ENCODE data around the gene FEZ2. TPM values are rescaled to one million over a fixed set of nuclear protein-coding genes. Genes with fewer than 3 reads are reported as not detected.

Gene FEZ2
- total RNA-seq (2014; rRNA removed) (52.6 and 62.1 TPM in 2 replicates), Bru-seq, nascent RNA (percentile 99 among the genes with signal in this experiment), BruChase-seq, experiment 1, labeled RNA remaining after a 6-hour chase (percentile 95 among the genes with signal in this experiment), BruChase-seq, experiment 2, labeled RNA remaining after a 2-hour chase (percentile 98 among the genes with signal in this experiment)
- long read RNA-seq, transcript FEZ2-204 (8 exons, 1,931 nt): minor isoform, 10 of 258 reads
- long read RNA-seq, transcript FEZ2-214 (5 exons, 777 nt): major isoform, 13 of 258 reads
- long read RNA-seq, partial matches to known transcripts: 76 of 258 reads
- long read RNA-seq, other reads (novel, unspliced or antisense): 154 of 258 reads

GRCh38 chr2:36597532-36598377 lies at the start of gene FEZ2:
FEZ2 (minus strand) TSS chr2:36598168; CDS start chr2:36598142, 26 bp downstream.
- peak within 1 kb of the TSS; percentile 79 for H3K9ac ChIP-seq (ENCODE audit: low read length)
- H3K79me2 ChIP-seq (ENCODE audit: low read length): peaks cover 44% of the 10 kb centered on the region
- BruUV-seq (replicated peaks): no TSS peak
- H3K4me1 ChIP-seq (ENCODE audit: insufficient read depth, low read length): peaks cover 20% of the 10 kb centered on the region
- peak; percentile 85 for DNase-seq
- intact Hi-C loops (cut with micrococcal nuclease): loop anchor here (1.0 to 5.0 kb wide), 2 partner anchors 29 to 65 kb away; no protein-coding TSS in a partner anchor
- ATAC-seq: peak; percentile 95
- peak within 1 kb of the TSS; percentile 78 for H3K4me2 ChIP-seq (ENCODE audit: low read length)
- peak within 1 kb of the TSS; percentile 86 for H2AFZ ChIP-seq (ENCODE audit: low read length)
- ChIA-PET POLR2A (ENCODE audit: unreplicated experiment) (interaction anchor here (0.8 kb wide), 1 partner anchor 35 kb away, joined by 3 read pairs; no protein-coding TSS in a partner anchor), CTCF (no interaction called here)
- H3K36me3 ChIP-seq (ENCODE audit: low read depth, low read length): peaks cover 7% of the 10 kb centered on the region
- no peaks in the 10 kb centered on the region for H4K20me1 ChIP-seq (ENCODE audit: low read length)
- TF ChIP-seq EZH2phosphoT487 (IDR thresholded peaks at IDR 0.05; ENCODE audit: borderline replicate concordance, low read length) (no peak), CTCF (conservative IDR thresholded peaks at IDR 0.05; ENCODE audit: low read depth, low read length) (no peak), EZH2 (IDR thresholded peaks at IDR 0.05; ENCODE audit: low read length, unreplicated experiment) (no peak)
- H3K9me3 ChIP-seq (ENCODE audit: low read length): no peaks in the 10 kb centered on the region
- peak within 1 kb of the TSS; percentile 43 for H3K27ac ChIP-seq (ENCODE audit: low read length)
- H3K9me2 ChIP-seq (replicated peaks; ENCODE audit: low read length): no peaks in the 10 kb centered on the region
- peak within 1 kb of the TSS; percentile 89 for H3K4me3 ChIP-seq (ENCODE audit: low read length)
- H3F3A ChIP-seq (ENCODE audit: low read length, unreplicated experiment): no peaks in the 10 kb centered on the region
- no peaks in the 10 kb centered on the region for H3K27me3 ChIP-seq (ENCODE audit: low read length)

- TF ChIP-seq EZH2phosphoT487 (IDR thresholded peaks at IDR 0.05; ENCODE audit: borderline replicate concordance, low read length): no peak
- TF ChIP-seq CTCF (conservative IDR thresholded peaks at IDR 0.05; ENCODE audit: low read depth, low read length): no peak
- no peak for TF ChIP-seq EZH2 (IDR thresholded peaks at IDR 0.05; ENCODE audit: low read length, unreplicated experiment)
- CTCF ChIA-PET: no interaction called here
- intact Hi-C loops (cut with micrococcal nuclease): no loop called here
- H4K20me1 ChIP-seq (ENCODE audit: low read length): no peaks in the 10 kb centered on the region
- no peak overlapping the region for H3K27ac ChIP-seq (ENCODE audit: low read length)
- no peaks in the 10 kb centered on the region for H3K9me3 ChIP-seq (ENCODE audit: low read length)
- no peak overlapping the region for H3K4me3 ChIP-seq (ENCODE audit: low read length)
- H3K4me1 ChIP-seq (ENCODE audit: insufficient read depth, low read length): 0 out of 2 replicates have a peak, but pooled peaks cover 5% of the 10 kb centered on the region
- no peak overlapping the region for H3K9ac ChIP-seq (ENCODE audit: low read length)
- H3F3A ChIP-seq (ENCODE audit: low read length, unreplicated experiment): no peaks in the 10 kb centered on the region
- DNase-seq (no peak), ATAC-seq (no peak)
- H3K27me3 ChIP-seq (ENCODE audit: low read length): no peaks in the 10 kb centered on the region
- no peaks in the 10 kb centered on the region for H3K79me2 ChIP-seq (ENCODE audit: low read length)
- no peak overlapping the region for H3K4me2 ChIP-seq (ENCODE audit: low read length)
- H3K9me2 ChIP-seq (replicated peaks; ENCODE audit: low read length): no peaks in the 10 kb centered on the region
- POLR2A ChIA-PET (ENCODE audit: unreplicated experiment): no interaction called here
- no TSS peak for BruUV-seq (replicated peaks)
- no peak overlapping the region for H2AFZ ChIP-seq (ENCODE audit: low read length)
- no peaks in the 10 kb centered on the region for H3K36me3 ChIP-seq (ENCODE audit: low read depth, low read length)
These were observed 37.1 kb upstream of the FEZ2 start for GRCh38 chr2:36634981-36635597.
